Activated T-cell treated with anti-CD3 and anti-CD28 coated beads, Interleukin-2, amount 50 U/mL, for 48 hours (primary cell): Measurements from ENCODE around the gene ADD1.

Experiments
- DNase-seq, 2 experiments: peaks; one replicate each; pipeline ENCODE4 v3.0.0-alpha.2; 2020

The ADD1 gene

GRCh38 chr4:2924765-2925301 lies 81.2 kb downstream of the ADD1 start:
- DNase-seq: peak in 1 of 2 experiments; percentile 8

DNA sequence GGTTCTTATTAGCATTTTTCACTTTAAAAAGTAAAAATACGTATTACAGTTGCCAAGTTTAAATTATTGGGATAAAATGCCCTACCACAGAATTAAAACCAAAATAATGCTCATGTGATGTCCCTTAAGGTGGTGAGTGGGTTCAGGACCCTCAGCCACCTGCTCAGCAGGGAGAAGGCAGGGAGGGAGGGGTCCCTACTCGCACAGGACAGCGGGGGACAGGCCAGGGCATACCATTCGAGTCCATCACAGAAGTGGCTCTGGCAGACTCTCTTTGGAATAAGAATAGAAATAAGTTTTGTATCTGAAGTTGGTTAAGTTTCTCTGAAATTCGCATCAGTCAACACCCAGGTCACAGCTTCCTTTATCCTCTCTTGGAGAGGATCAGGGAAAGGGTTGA lies 81.9 kb downstream of the ADD1 start:
- peak in 1 of 2 experiments; percentile 3 for DNase-seq

GRCh38 chr4:2925931-2926860 lies 82.6 kb downstream of the ADD1 start:
- peak in 1 of 2 experiments; percentile 16 for DNase-seq

- DNase-seq: peak in 1 of 2 experiments; percentile 12
These were observed 83.5 kb downstream of the ADD1 start for GRCh38 chr4:2927016-2927695.

- no peak for DNase-seq
These were observed 84.0 kb downstream of the ADD1 start for GRCh38 chr4:2927696-2928075.

GRCh38 chr4:2928242-2929176 lies 84.9 kb downstream of the ADD1 start:
- peak in 1 of 2 experiments; percentile 19 for DNase-seq

DNA sequence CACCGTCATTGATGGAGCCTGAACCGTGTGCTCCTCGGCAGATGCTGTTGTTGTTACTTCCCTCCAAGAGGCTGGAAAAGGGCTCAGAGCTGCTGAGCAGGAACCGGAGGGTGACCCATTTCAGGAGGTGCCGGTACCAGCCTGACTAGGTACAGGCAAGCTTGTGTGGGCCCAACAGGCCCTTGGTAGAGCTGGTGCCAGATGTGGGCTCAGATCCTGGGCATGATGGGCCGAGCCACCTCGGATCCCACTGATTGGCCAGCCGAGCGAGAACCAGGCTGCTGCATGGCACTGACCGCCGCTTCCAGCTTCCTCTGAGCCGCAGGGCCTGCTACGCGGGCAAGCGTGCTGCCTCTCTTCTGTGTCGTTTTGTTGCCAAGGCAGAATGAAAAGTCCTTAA lies 85.8 kb downstream of the ADD1 start:
- peak in 1 of 2 experiments; percentile 15 for DNase-seq

- peak in 1 of 2 experiments; percentile 17 for DNase-seq
These were observed 86.6 kb downstream of the ADD1 start for GRCh38 chr4:2930135-2930757.

DNA sequence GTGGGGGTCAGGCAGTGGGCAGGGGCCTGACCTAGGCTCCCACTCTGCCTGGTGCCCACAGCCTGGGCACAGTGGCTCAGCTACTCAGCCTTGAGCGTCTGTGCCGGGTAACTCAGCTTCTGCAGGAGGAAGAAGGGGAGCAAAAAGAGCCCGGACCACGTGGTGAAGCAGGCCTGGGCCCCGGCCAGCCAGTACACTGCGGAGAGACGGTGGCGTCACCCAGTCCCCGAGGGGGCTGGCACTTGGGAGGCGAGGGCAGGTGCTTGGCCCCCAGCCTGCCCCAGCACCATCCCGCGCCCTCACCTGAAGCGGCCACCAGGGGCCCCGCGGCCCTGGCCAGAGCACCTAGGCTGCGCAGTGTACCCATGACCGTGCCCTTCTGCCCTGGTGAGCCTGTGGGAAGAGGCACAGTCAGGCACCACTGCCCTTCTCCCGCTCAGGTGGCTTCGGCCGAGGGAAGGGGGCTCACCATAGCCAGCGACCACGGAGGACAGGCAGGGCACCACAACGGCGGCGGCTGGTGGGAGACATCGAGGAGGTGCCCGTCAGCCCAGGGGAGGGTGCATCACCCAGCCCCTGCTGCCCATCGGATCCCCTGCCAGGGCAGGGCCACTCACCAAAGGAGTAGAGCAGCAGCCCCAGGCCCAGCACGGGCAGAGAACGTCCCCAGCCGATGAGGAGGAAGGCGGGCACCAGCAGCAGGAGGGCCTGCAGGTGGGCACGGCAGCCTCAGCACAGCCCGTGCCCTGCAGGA lies 87.3 kb downstream of the ADD1 start:
- DNase-seq: peak in 1 of 2 experiments; percentile 27

DNA sequence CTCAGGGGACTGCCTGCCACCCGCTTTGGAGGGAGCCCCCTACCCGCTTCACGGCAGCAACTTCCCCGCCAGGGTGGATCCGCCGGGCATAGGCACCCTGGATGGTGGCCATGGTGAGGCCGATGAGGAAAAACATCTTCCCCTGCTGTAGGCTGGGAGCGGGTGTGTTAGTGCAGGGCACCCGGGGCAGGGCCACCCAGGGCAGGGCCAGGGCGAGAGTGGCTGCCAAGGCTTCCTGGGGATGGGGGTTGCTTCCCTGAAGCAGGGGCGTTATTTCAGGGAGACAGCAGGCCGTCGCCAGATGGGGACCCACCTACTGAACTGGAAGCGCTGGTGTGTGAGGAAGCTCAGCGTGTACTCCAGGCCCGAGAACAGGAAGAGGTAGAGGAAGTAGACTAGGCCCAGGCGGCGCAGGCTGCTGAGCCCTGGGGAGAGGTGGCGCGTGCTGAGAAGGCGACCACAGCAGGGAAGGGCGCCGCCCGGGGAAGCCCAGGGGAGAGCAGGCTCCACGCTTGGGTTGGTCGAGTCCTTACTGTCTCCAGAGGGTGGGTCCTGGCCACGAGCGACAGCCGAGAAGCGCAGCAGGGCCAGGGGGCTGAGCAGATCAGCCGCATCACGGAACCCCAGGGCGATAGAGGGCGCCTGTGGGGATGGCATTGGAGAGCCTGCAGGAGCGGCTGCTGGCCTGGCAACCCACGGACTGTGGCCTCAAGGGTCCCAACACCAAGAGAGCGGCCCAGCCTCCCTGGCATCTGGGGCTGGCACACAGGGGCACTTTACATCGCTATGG lies 88.1 kb downstream of the ADD1 start:
- DNase-seq: peak; percentile 66 to 76

GRCh38 chr4:2932321-2932950 lies 88.8 kb downstream of the ADD1 start:
- no peak for DNase-seq

DNA sequence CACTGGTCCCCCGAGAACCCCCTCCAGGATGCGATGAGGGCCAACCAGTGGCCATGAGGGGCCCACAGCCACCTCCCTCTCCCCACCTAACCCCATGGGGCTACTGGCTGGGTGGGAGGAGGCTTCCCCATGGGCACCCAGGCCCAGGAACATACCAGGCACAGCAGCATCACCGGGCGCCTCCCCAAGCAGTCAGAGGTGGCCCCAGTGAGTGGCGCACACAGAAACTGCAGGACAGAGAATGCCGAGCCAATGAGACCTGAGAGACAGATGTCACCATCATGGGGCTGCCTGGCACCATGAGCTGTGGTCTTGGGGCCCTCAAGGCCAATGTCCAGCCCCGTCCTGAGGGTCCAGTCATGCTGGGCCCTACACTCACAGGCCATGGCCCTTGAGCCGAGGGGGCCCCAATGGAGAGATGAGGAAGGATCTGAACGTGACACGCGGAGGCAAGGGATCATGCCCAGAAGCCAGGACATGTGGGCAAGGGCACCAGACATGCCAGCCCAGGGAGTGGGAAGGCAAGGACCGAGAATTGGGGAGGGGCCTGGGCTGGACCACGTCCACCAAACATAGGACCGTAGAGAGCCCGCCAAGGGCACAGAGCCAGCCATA lies 89.4 kb downstream of the ADD1 start:
- peak; percentile 52 to 55 for DNase-seq

DNA sequence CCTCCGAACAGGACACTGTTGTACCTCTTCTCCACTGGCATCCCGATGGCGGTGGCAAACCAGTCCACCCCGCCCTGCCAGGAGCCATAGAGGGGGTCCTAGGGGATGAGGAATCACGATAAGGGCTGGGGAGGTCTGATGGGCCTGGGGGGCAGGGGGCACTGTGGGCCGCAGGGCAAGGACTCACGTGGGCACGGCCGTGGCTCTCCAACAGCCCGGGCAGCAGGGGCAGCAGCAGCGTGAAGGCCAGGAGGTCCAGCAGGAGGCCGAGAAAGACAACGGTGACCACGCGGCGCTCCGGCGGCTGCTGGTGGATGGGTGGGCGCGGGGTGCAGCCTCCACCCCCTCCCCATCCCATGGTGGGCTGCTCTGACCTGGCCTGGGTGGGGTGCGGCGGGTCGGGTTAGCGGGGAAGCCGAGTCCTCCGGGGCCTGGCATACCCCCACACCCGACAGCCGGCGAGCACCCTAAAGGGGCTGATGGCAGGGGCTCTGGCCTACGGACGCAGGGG lies 90.0 kb downstream of the ADD1 start:
- peak in 1 of 2 experiments; percentile 39 for DNase-seq

DNA sequence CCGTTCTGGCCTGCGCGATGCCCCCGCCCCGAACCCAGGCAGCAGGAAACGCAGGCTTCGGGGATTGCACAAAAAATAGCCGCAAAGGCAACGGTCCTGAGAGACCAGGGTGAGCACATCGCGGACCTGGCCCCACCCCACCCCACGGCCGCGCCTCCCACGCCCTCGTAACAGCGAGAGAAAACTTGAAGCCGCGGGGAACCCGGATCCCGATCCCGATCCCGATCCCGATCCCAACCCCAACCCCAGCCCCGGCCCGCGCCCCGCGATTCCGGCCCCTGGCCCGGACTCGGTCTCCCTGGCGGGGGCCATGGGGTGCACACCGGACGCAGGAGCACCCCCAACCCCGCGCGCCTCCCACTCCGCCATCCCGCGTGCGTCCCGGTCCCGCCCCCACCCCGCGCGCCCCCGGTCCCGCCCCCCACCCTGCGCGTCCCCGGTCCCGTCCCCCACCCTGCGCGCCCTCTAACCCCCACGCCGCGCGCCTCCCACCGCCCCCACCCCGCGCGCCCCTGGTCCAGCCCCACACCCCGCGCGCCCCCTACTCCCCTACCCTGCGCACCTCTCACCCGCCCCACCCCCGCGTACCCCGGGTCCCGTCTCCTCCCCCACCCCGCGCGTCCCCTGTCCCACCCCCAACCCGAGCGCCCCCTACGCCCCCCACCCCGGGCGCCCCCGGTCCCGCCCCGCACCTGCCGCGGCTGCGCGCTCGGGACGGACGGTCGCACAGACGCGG lies 90.6 kb downstream of the ADD1 start:
- peak; percentile 62 to 69 for DNase-seq

DNA sequence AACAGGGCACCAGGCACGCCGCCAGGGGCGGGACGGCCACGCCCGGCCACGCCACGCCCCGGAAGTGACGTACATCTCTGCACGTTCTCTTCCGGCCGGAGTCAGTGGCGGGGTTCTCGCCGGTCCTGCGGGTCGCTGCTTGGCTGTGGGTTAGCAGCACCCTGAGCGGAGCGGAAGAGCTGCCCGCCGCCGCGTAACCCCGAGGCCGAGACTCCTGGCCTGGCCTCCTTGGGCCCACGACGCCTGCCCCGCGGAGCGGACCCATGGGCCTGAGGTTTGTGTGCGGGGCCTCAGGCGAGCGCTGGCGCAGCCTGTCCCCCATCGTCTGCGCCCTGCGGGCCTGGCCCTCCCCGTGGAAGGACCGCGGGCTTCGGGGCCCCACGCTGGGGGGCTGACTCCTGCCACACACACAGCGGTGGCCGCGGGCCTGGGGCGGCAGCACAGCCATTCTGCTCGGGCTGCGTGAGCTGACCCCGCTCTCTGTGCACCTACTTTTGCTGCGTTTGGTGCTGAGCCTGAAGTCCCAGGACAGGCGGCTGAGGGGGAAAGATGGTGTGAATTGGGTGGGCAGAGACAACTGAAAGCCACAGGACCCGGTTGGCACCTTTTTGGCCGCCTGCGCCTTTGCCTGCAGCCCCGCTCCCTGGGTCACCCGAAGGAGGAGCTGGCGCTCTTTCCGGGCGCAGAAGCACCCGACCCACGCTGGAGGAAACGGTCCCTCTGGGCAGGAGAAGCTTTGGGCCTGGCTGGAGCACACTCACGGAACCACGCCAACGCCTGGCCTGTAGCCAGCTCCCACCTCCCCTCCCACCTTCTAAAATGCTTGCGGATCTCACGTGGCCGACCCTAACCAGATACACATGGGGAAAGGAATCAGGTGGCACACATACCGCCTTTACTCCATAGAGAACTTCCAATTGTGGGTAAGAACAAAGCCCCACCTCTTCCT lies 91.4 kb downstream of the ADD1 start:
- DNase-seq: peak; percentile 97 to 98

- peak; percentile 84 to 88 for DNase-seq
These were observed 92.4 kb downstream of the ADD1 start for GRCh38 chr4:2935762-2936743.
